Measurements from ENCODE around the gene SELENOW. TPM values are rescaled to one million over a fixed set of nuclear protein-coding genes. Genes with fewer than 3 reads are reported as not detected.

The SELENOW gene
- total and polyA plus RNA-seq, 3 experiments from 2014 or later = 116 to 334 (median 122) TPM

DNA sequence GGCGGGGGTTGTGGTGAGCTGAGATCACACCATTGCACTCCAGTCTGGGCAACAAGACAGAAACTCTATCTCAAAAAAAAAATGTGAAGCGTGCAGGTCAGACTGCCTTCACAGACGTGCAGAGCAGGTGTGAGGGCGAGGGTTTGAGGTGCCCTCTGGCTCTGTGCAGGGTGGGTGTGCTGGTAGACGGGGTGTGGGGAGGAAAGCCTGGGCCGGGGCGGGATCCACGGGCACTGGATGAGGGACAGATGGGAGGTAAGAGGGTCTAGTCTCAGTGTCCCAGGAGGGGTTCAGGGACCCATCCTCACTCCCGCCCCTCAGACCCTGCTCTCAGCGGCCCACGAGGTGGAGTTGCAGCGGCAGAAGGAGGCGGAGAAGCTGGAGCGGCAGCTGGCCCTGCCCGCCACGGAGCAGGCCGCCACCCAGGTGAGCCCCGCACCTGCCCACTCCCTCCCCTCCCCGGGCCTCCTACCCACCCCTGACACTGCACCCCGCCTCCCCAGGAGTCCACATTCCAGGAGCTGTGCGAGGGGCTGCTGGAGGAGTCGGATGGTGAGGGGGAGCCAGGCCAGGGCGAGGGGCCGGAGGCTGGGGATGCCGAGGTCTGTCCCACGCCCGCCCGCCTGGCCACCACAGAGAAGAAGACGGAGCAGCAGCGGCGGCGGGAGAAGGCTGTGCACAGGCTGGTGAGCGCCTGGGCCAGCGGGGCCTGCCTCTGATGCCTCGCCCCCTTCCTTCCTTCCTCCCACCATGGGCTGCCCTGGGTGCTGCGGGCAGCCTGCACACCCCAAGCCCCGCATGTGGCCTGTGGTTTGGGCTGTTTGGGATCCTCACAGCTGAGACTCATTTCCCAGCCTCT, 24.1 kb upstream of the SELENOW start:
- ChIA-PET POLR2A (interaction anchor here (1.9 kb wide), 1 partner anchor 9 kb away, joined by 7 read pairs; the partner anchor contains the start of gene NOP53), CTCF (no interaction called here)
- DNase-seq = no peak
- Mint-ChIP-seq H3K4me3 (peak overlapping the region in 1 of 7 donors; percentile 24), H3K9me3 (peaks cover 0 to 3% (median 0%) of the 10 kb centered on the region in 5 donors), H3K27me3 (no peaks in the 10 kb centered on the region), H3K36me3 (peaks cover 9 to 84% (median 24%) of the 10 kb centered on the region in 3 donors), H3K27ac (peak overlapping the region in 1 of 8 donors; percentile 54), H3K4me1 (peaks cover 1 to 5% (median 5%) of the 10 kb centered on the region in 3 donors)
- Histone ChIP-seq H3K9me3 (ENCODE audit: low read length) (no peaks in the 10 kb centered on the region), H3K4me1 (ENCODE audit: insufficient read depth, low read length) (peaks cover 7% of the 10 kb centered on the region), H3K27ac (ENCODE audit: low read depth, low read length) (no peak overlapping the region), H3K27me3 (ENCODE audit: insufficient read depth, low read length, poor library complexity, severe bottlenecking) (no peaks in the 10 kb centered on the region), H3K36me3 (ENCODE audit: insufficient read depth, low read length) (peaks cover 70% of the 10 kb centered on the region), H3K4me3 (ENCODE audit: low read length) (no peak overlapping the region)

DNA sequence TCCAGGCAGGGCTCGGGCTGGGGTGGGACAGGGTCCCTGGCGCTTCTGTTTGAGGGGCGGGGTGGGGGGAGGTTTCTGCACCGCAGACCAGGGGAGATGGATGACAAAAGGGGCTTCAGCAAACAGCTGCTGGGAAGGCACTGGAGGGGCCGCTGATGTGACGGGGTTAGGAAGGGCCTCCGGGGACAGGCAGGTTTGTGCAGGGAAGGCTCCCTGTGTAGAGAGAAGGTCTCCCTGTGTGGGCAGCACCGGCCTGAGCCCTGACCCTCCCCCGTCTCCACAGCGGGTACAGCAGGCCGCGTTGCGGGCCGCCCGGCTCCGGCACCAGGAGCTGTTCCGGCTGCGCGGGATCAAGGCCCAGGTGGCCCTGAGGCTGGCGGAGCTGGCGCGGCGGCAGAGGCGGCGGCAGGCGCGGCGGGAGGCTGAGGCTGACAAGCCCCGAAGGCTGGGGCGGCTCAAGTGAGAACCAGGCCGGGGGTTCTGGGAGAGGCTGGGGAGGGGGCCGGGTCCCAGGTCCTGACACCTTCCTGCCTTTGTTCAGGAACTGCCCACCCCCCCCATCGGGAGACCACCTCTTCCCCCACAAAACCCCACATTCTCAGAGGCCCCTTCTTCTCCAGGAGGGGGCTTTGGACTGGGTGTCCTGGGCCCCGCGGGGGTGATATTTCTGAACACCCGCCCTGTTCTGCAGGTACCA, 23.3 kb upstream of the SELENOW start:
- H3K27ac ChIP-seq (ENCODE audit: low read depth, low read length) = no peak overlapping the region
- POLR2A ChIA-PET = interaction anchor here (1.9 kb wide), 1 partner anchor 10 kb away, joined by 7 read pairs; the partner anchor contains the start of gene NOP53
- Mint-ChIP-seq H3K9me3 (peaks cover 0 to 3% (median 0%) of the 10 kb centered on the region in 5 donors), H3K36me3 (peaks cover 9 to 77% (median 24%) of the 10 kb centered on the region in 3 donors), H3K27me3 (no peaks in the 10 kb centered on the region), H3K27ac (no peak overlapping the region), H3K4me3 (no peak overlapping the region), H3K4me1 (peaks cover 0 to 5% (median 3%) of the 10 kb centered on the region in 3 donors)
- no peak for DNase-seq
- no peaks in the 10 kb centered on the region for H3K27me3 ChIP-seq (ENCODE audit: insufficient read depth, low read length, poor library complexity, severe bottlenecking)
- no peaks in the 10 kb centered on the region for H3K4me1 ChIP-seq (ENCODE audit: insufficient read depth, low read length)
- no peak overlapping the region for H3K4me3 ChIP-seq (ENCODE audit: low read length)
- peaks cover 63% of the 10 kb centered on the region for H3K36me3 ChIP-seq (ENCODE audit: insufficient read depth, low read length)
- CTCF ChIA-PET = no interaction called here
- no peaks in the 10 kb centered on the region for H3K9me3 ChIP-seq (ENCODE audit: low read length)

DNA sequence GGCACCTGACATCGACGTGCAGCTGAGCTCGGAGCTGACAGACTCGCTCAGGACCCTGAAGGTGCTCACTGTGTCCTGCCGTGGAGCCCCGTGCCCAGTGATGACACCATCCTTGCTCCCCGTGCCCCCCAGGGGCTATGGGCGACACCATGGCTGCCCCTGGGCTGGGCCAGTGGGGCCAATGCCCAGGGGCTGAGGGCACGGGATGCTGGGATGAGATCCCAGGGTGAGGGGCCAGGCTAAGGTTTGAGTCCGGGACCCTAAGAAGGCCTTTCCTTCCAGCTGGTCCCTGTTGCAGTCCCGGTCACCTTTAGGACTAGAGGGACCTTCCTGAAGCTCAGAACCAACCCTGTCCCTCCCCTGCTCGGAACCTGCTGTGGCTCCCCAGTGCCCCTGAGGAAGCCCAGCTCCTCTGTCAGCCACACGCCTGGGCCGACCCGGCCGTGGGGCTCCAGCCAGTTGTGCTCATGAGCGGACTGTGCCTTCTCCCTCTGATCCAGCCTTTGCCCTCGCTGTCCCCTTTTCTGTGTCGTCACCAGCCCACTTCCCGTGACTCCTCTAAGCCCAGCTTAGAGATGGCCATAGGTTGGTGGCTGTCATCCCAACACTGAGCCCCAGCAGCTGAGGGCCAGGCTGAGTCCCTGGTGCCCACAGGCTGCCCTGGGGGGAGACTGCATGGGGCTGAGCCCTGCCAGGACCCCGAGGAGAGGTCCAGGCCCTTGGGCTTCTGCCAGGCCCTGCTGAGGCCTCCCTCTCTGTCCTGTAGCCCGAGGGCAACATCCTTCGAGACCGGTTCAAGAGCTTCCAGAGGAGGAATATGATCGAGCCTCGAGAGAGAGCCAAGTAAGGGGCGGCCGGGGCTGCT, 22.5 kb upstream of the SELENOW start:
- Histone ChIP-seq H3K9me3 (ENCODE audit: low read length) (no peaks in the 10 kb centered on the region), H3K27ac (ENCODE audit: low read depth, low read length) (no peak overlapping the region), H3K27me3 (ENCODE audit: insufficient read depth, low read length, poor library complexity, severe bottlenecking) (no peaks in the 10 kb centered on the region), H3K36me3 (ENCODE audit: insufficient read depth, low read length) (peaks cover 55% of the 10 kb centered on the region), H3K4me3 (ENCODE audit: low read length) (no peak overlapping the region), H3K4me1 (ENCODE audit: insufficient read depth, low read length) (no peaks in the 10 kb centered on the region)
- Mint-ChIP-seq H3K27ac (no peak overlapping the region), H3K4me3 (no peak overlapping the region), H3K9me3 (peaks cover 0 to 3% (median 0%) of the 10 kb centered on the region in 5 donors), H3K4me1 (peaks cover 0 to 5% (median 0%) of the 10 kb centered on the region in 3 donors), H3K36me3 (peaks cover 9 to 72% (median 22%) of the 10 kb centered on the region in 3 donors), H3K27me3 (no peaks in the 10 kb centered on the region)
- ChIA-PET POLR2A (interaction anchor here (1.9 kb wide), 1 partner anchor 11 kb away, joined by 7 read pairs; the partner anchor contains the start of gene NOP53), CTCF (no interaction called here)
- no peak for DNase-seq

DNA sequence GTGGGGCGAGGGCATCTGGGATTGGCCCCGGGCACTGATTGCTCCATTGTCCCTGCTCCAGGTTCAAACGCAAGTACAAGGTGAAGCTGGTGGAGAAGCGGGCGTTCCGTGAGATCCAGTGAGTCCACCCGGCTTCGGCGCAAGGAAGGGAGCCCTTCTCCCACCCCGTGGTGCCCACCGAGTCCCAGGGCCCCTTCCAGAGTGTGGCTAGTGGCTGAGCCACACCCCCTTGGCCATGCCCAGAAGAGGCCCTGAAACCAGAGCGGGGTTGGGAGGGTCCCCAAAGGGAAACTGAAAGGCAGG, 21.9 kb upstream of the SELENOW start:
- Histone ChIP-seq H3K4me1 (ENCODE audit: insufficient read depth, low read length) (no peaks in the 10 kb centered on the region), H3K4me3 (ENCODE audit: low read length) (no peak overlapping the region), H3K9me3 (ENCODE audit: low read length) (no peaks in the 10 kb centered on the region), H3K27ac (ENCODE audit: low read depth, low read length) (no peak overlapping the region), H3K27me3 (ENCODE audit: insufficient read depth, low read length, poor library complexity, severe bottlenecking) (no peaks in the 10 kb centered on the region), H3K36me3 (ENCODE audit: insufficient read depth, low read length) (peaks cover 49% of the 10 kb centered on the region)
- ChIA-PET CTCF (no interaction called here), POLR2A (interaction anchor here (1.1 kb wide), 1 partner anchor 12 kb away, joined by 3 read pairs; the partner anchor contains the start of gene NOP53)
- peaks cover 0 to 5% (median 0%) of the 10 kb centered on the region in 3 donors for H3K4me1 Mint-ChIP-seq
- no peak for DNase-seq
- no peak overlapping the region for H3K4me3 Mint-ChIP-seq
- no peaks in the 10 kb centered on the region for H3K27me3 Mint-ChIP-seq
- H3K36me3 Mint-ChIP-seq = peaks cover 9 to 66% (median 22%) of the 10 kb centered on the region in 3 donors
- no peak overlapping the region for H3K27ac Mint-ChIP-seq
- H3K9me3 Mint-ChIP-seq = peaks cover 0 to 3% (median 0%) of the 10 kb centered on the region in 5 donors

DNA sequence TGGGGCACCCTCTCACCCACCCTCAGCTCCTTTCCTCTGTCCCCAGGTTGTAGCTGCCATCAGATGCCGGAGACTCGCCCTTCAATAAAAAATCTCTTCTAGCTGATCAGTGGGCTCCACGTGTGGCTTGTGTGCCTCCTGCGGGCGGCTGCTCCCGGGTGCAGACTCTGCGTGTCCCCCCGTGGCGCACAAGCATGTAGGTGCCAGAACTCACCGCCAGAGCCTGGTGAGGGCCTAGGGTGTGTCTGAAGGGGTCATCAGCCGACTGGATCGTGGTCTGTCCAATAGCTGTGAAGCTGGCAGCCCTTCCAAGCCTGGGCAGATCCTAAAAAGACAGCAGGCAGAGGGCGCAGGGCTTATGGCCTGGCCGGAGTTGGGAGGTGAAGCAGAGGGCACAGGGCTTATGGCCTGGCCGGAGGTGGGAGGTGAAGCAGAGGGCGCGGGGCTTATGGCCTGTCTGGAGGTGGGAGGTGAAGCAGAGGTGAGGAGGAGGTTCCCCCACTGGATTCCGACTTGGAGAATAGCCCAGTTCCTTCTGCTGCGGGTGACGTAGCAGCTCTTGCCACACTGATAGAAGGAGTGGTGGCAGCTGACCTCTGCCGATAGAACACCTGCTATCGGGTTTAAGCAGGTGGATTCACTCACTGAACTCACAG, 21.4 kb upstream of the SELENOW start:
- POLR2A ChIA-PET = interaction anchor here (0.7 to 1.1 kb wide), 2 partner anchors 11 to 12 kb away, joined by 3 to 5 read pairs; partner anchors contain the start of gene NOP53
- Histone ChIP-seq H3K9me3 (ENCODE audit: low read length) (no peaks in the 10 kb centered on the region), H3K36me3 (ENCODE audit: insufficient read depth, low read length) (peaks cover 47% of the 10 kb centered on the region), H3K27ac (ENCODE audit: low read depth, low read length) (no peak overlapping the region), H3K27me3 (ENCODE audit: insufficient read depth, low read length, poor library complexity, severe bottlenecking) (no peaks in the 10 kb centered on the region), H3K4me1 (ENCODE audit: insufficient read depth, low read length) (no peaks in the 10 kb centered on the region), H3K4me3 (ENCODE audit: low read length) (no peak overlapping the region)
- Mint-ChIP-seq H3K4me3 (peak overlapping the region in 1 of 7 donors; percentile 8), H3K27ac (peak overlapping the region in 4 of 8 donors; percentile 42 to 77 (median 47)), H3K4me1 (peaks cover 0 to 5% (median 0%) of the 10 kb centered on the region in 3 donors), H3K36me3 (peaks cover 9 to 63% (median 22%) of the 10 kb centered on the region in 3 donors), H3K9me3 (peaks cover 0 to 3% (median 0%) of the 10 kb centered on the region in 5 donors), H3K27me3 (no peaks in the 10 kb centered on the region)
- CTCF ChIA-PET = interaction anchor here (1.4 kb wide), 1 partner anchor 33 kb away, joined by 3 read pairs; no protein-coding TSS in a partner anchor
- DNase-seq = no peak

DNA sequence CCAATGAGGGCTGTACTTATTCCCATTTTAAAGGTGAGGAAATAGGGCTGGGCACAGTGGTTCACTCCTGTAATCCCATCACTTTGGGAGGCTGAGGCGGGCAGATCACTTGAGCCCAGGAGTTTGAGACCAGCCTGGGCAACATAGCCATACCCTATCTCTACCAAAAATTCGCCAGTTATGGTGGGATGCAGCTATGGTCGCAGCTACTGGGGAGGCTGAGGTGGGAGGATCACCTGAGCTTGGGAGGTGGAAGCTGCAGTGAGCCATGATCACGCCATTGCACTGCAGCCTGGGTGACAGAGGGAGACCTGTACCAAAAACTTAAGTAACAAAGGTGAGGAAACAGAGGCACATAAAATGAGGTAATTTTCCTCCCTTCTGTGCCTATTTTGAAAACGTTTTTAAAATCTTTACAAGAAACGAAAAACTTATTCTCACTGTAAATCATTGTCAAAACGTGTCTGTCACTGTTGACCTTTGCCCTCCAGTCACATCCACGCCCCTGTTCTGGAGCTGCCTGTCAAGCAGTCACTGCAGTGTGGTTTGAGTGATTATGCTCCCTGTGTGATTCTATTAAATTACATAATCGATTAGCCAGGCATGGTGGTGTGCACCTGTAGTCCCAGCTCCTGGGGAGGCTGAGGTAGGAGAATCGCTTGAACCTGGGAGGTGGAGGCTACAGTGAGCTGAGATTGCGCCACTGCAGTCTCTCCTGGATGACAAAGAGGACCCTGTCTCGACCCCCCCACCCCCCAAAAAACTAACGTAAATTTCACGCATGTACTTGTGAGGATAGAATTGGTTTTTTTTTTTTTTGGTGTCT, 20.7 kb upstream of the SELENOW start:
- no peaks in the 10 kb centered on the region for H3K4me1 ChIP-seq (ENCODE audit: insufficient read depth, low read length)
- H3K9me3 ChIP-seq (ENCODE audit: low read length) = no peaks in the 10 kb centered on the region
- H3K9me3 Mint-ChIP-seq = peaks cover 0 to 3% (median 0%) of the 10 kb centered on the region in 5 donors
- H3K4me3 ChIP-seq (ENCODE audit: low read length) = no peak overlapping the region
- H3K4me1 Mint-ChIP-seq = peaks cover 0 to 5% (median 0%) of the 10 kb centered on the region in 3 donors
- peaks cover 39% of the 10 kb centered on the region for H3K36me3 ChIP-seq (ENCODE audit: insufficient read depth, low read length)
- H3K27ac Mint-ChIP-seq = peak overlapping the region in 2 of 8 donors; percentile 12 to 42
- CTCF ChIA-PET = interaction anchor here (1.4 kb wide), 1 partner anchor 32 kb away, joined by 3 read pairs; no protein-coding TSS in a partner anchor
- H3K27ac ChIP-seq (ENCODE audit: low read depth, low read length) = no peak overlapping the region
- POLR2A ChIA-PET = interaction anchor here (0.7 to 1.1 kb wide), 3 partner anchors 11 to 240 kb away, joined by 3 to 5 read pairs (median 3); partner anchors contain the start of gene NOP53
- no peaks in the 10 kb centered on the region for H3K27me3 Mint-ChIP-seq
- no peaks in the 10 kb centered on the region for H3K27me3 ChIP-seq (ENCODE audit: insufficient read depth, low read length, poor library complexity, severe bottlenecking)
- H3K4me3 Mint-ChIP-seq = peak overlapping the region in 1 of 7 donors; percentile 40
- DNase-seq = no peak
- H3K36me3 Mint-ChIP-seq = peaks cover 9 to 56% (median 22%) of the 10 kb centered on the region in 3 donors
